ENCODE measurements around the gene PNMA8A. TPM values are rescaled to one million over a fixed set of nuclear protein-coding genes. Genes with fewer than 3 reads are reported as not detected.

Gene PNMA8A
- total and polyA plus RNA-seq, 2 donors (not counting 1 experiment from before 2014, with no cell fraction given) = not detected

DNA sequence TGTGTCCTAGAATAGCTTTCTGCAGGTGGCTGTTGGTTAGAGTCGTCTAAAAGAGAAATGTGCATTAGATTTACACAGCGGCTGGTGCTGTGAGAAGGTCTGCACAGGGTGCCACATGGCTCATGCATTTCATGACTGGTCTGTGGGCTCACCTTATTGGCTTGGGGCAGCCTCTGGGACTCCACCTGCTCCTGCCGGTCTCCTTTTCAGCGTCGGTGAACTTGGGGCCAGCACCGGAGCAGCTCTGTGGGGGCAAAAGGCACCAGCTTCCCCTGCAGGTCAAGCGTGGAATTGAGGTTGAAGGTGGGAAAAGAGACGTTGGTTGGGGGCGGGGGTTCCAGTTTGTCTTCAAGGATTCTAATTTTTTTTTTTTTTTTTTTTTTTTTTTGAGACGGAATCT, 39.5 kb downstream of the PNMA8A start:
- peaks cover 0 to 5% (median 0%) of the 10 kb centered on the region in 3 donors for H3K9me3 ChIP-seq (ENCODE audit: control extremely low read depth in 1 of 3, control insufficient read depth in 2 of 3, insufficient read depth in 1 of 3, low read length in 2 of 3)
- no peak overlapping the region for H3K9ac ChIP-seq (ENCODE audit: low read length)
- no peak for DNase-seq
- TF ChIP-seq, protein P1, sequence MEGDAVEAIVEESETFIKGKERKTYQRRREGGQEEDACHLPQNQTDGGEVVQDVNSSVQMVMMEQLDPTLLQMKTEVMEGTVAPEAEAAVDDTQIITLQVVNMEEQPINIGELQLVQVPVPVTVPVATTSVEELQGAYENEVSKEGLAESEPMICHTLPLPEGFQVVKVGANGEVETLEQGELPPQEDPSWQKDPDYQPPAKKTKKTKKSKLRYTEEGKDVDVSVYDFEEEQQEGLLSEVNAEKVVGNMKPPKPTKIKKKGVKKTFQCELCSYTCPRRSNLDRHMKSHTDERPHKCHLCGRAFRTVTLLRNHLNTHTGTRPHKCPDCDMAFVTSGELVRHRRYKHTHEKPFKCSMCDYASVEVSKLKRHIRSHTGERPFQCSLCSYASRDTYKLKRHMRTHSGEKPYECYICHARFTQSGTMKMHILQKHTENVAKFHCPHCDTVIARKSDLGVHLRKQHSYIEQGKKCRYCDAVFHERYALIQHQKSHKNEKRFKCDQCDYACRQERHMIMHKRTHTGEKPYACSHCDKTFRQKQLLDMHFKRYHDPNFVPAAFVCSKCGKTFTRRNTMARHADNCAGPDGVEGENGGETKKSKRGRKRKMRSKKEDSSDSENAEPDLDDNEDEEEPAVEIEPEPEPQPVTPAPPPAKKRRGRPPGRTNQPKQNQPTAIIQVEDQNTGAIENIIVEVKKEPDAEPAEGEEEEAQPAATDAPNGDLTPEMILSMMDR (IDR thresholded peaks at IDR 0.05) = no peak
- TF ChIP-seq EZH2 (IDR thresholded peaks at IDR 0.05; ENCODE audit: borderline replicate concordance, insufficient read depth, low read depth, low read length, poor library complexity, severe bottlenecking) = no peak
- no peak overlapping the region for H3K4me2 ChIP-seq (replicated peaks; ENCODE audit: low read depth, low read length, poor library complexity, severe bottlenecking)
- POLR2A ChIA-PET = no interaction called here
- no peak overlapping the region for H2AFZ ChIP-seq (ENCODE audit: insufficient read depth, low read depth, low read length, poor library complexity, severe bottlenecking)
- no peaks in the 10 kb centered on the region for H3K9me3 Mint-ChIP-seq (ENCODE audit: insufficient read depth)
- no peak overlapping the region for H3K4me3 Mint-ChIP-seq
- H3K4me1 ChIP-seq (ENCODE audit: control insufficient read depth in 2 of 2, insufficient read depth in 2 of 2, low read length in 2 of 2) = peaks cover 10 to 11% of the 10 kb centered on the region in 2 donors
- no peaks in the 10 kb centered on the region for H4K20me1 ChIP-seq (ENCODE audit: control insufficient read depth, insufficient read depth, low read length, poor library complexity, severe bottlenecking)
- no peaks in the 10 kb centered on the region for H3K79me2 ChIP-seq (ENCODE audit: control insufficient read depth, insufficient read depth, low read length)
- peaks cover 0 to 36% (median 16%) of the 10 kb centered on the region in 4 experiments for H3K27me3 ChIP-seq (replicated peaks in 1 of 4; ENCODE audit: control extremely low read depth in 1 of 4, control insufficient read depth in 3 of 4, insufficient read depth in 4 of 4, low read length in 3 of 4)
- no peak for ATAC-seq (ENCODE audit: low read depth)
- WGBS (ENCODE audit: insufficient coverage) = 42% methylated on average over 6 of the region's 10 CpGs
- intact Hi-C loops (cut with micrococcal nuclease) = no loop called here
- peaks cover 57% of the 10 kb centered on the region for H3K27me3 Mint-ChIP-seq
- H3K4me1 Mint-ChIP-seq = peaks cover 16% of the 10 kb centered on the region
- H3K4me3 ChIP-seq (ENCODE audit: control extremely low read depth in 1 of 5, extremely low read depth in 1 of 5, insufficient read depth in 1 of 5, low read depth in 2 of 5, low read length in 4 of 5) = no peak overlapping the region
- no peak overlapping the region for H3K27ac Mint-ChIP-seq
- H3K27ac ChIP-seq (ENCODE audit: low read length in 2 of 2) = no peak overlapping the region
- no peaks in the 10 kb centered on the region for H3K36me3 ChIP-seq (replicated peaks in 1 of 2; ENCODE audit: control extremely low read depth in 1 of 2, control insufficient read depth in 1 of 2, extremely low read depth in 1 of 2, insufficient read depth in 2 of 2, low read length in 1 of 2)
- CTCF ChIA-PET = interaction anchor here (0.6 to 0.7 kb wide), 2 partner anchors 1023 to 1805 kb away, joined by 4 read pairs; no protein-coding TSS in a partner anchor

DNA sequence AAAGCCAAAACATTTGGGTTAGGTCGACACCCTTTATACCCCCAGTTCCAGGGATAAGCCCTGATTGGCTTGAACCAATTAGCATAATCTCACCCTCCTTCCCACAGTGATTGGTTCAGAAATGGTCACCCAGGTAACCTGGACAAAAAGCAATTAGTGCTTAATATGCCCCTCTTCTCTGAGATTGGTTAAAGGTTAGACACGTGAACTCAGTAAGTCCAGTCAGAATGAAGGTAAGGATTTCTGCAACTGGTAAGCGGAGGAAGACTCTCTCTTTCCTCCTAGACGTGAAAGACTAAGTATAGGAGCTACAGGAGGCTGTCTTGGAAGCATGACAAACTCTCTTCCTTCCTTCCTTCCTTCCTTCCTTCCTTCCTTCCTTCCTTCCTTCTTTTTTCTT, 41.4 kb downstream of the PNMA8A start:
- 82% methylated on average over 1 of the region's 4 CpGs for WGBS (ENCODE audit: insufficient coverage)
- Histone ChIP-seq H3K79me2 (ENCODE audit: control insufficient read depth, insufficient read depth, low read length) (no peaks in the 10 kb centered on the region), H3K4me2 (replicated peaks; ENCODE audit: low read depth, low read length, poor library complexity, severe bottlenecking) (no peak overlapping the region), H2AFZ (ENCODE audit: insufficient read depth, low read depth, low read length, poor library complexity, severe bottlenecking) (no peak overlapping the region), H3K4me3 (ENCODE audit: control extremely low read depth in 1 of 5, extremely low read depth in 1 of 5, insufficient read depth in 1 of 5, low read depth in 2 of 5, low read length in 4 of 5) (no peak overlapping the region), H4K20me1 (ENCODE audit: control insufficient read depth, insufficient read depth, low read length, poor library complexity, severe bottlenecking) (no peaks in the 10 kb centered on the region), H3K9me3 (ENCODE audit: control extremely low read depth in 1 of 3, control insufficient read depth in 2 of 3, insufficient read depth in 1 of 3, low read length in 2 of 3) (peaks cover 0 to 5% (median 0%) of the 10 kb centered on the region in 3 donors), H3K4me1 (ENCODE audit: control insufficient read depth in 2 of 2, insufficient read depth in 2 of 2, low read length in 2 of 2) (peaks cover 19 to 21% of the 10 kb centered on the region in 2 donors), H3K36me3 (replicated peaks in 1 of 2; ENCODE audit: control extremely low read depth in 1 of 2, control insufficient read depth in 1 of 2, extremely low read depth in 1 of 2, insufficient read depth in 2 of 2, low read length in 1 of 2) (no peaks in the 10 kb centered on the region), H3K9ac (ENCODE audit: low read length) (no peak overlapping the region), H3K27ac (ENCODE audit: low read length in 2 of 2) (no peak overlapping the region), H3K27me3 (replicated peaks in 1 of 4; ENCODE audit: control extremely low read depth in 1 of 4, control insufficient read depth in 3 of 4, insufficient read depth in 4 of 4, low read length in 3 of 4) (peaks cover 0 to 48% (median 22%) of the 10 kb centered on the region in 4 experiments)
- Mint-ChIP-seq H3K27me3 (peaks cover 61% of the 10 kb centered on the region), H3K9me3 (ENCODE audit: insufficient read depth) (no peaks in the 10 kb centered on the region), H3K4me3 (peak overlapping the region; percentile 7), H3K27ac (no peak overlapping the region), H3K4me1 (peaks cover 21% of the 10 kb centered on the region)
- DNase-seq = no peak
- ChIA-PET POLR2A (no interaction called here), CTCF (no interaction called here)
- no peak for ATAC-seq (ENCODE audit: low read depth)
- TF ChIP-seq, protein P1 (IDR thresholded peaks at IDR 0.05) = no peak
- no peak for TF ChIP-seq EZH2 (IDR thresholded peaks at IDR 0.05; ENCODE audit: borderline replicate concordance, insufficient read depth, low read depth, low read length, poor library complexity, severe bottlenecking)
- intact Hi-C loops (cut with micrococcal nuclease) = no loop called here

All from B cell (primary cell).